Astrocyte of the cerebellum (primary cell): ENCODE results near the gene CDX1.

Experiments
- DNase-seq: peaks from one replicate; pipeline ENCODE4 v3.0.0-alpha.2; 2011; ENCODE audit warnings: low read depth
- H3K4me3 ChIP-seq: 2 replicates; pipeline ENCODE4 v1.5.1; 2011; ENCODE audit warnings: mild to moderate bottlenecking, low read depth, low read length, moderate library complexity
- in situ Hi-C: cut with HindIII; loops from 2 replicates; pipeline ENCODE4 v1.10.0; 2017; ENCODE audit warnings: low sequenced_read_pairs
- TF ChIP-seq, protein P1 (sequence below): IDR thresholded peaks from 2 replicates; pipeline ENCODE4 v1.5.1; 2012; ENCODE audit warnings: low read length, low read depth, moderate library complexity, mild to moderate bottlenecking; ENCODE audit errors: missing control alignments

Gene CDX1

DNA sequence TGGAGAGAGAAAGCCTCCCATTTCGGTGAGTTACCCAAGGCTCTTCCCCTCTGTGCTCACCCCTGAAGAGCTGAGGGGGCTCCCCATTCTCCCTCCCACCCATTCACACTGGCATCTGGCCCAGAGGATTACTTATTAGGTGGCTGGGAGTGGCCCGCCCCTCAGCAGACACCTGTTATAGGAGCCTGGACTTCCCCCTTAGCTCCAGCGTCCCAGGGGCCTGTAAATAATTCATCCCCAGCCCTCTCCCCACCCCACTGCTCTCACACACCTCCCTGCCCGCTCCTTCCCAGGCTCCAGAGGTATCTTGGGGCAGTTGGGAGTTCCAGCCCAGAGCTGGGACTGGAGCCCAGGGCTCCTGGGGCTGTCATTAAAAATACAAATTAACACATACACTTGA, 11.7 kb downstream of the CDX1 start:
- no peak overlapping the region for H3K4me3 ChIP-seq
- in situ Hi-C loops = no loop called here
- TF ChIP-seq, protein P1, sequence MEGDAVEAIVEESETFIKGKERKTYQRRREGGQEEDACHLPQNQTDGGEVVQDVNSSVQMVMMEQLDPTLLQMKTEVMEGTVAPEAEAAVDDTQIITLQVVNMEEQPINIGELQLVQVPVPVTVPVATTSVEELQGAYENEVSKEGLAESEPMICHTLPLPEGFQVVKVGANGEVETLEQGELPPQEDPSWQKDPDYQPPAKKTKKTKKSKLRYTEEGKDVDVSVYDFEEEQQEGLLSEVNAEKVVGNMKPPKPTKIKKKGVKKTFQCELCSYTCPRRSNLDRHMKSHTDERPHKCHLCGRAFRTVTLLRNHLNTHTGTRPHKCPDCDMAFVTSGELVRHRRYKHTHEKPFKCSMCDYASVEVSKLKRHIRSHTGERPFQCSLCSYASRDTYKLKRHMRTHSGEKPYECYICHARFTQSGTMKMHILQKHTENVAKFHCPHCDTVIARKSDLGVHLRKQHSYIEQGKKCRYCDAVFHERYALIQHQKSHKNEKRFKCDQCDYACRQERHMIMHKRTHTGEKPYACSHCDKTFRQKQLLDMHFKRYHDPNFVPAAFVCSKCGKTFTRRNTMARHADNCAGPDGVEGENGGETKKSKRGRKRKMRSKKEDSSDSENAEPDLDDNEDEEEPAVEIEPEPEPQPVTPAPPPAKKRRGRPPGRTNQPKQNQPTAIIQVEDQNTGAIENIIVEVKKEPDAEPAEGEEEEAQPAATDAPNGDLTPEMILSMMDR = no peak
- no peak for DNase-seq

DNA sequence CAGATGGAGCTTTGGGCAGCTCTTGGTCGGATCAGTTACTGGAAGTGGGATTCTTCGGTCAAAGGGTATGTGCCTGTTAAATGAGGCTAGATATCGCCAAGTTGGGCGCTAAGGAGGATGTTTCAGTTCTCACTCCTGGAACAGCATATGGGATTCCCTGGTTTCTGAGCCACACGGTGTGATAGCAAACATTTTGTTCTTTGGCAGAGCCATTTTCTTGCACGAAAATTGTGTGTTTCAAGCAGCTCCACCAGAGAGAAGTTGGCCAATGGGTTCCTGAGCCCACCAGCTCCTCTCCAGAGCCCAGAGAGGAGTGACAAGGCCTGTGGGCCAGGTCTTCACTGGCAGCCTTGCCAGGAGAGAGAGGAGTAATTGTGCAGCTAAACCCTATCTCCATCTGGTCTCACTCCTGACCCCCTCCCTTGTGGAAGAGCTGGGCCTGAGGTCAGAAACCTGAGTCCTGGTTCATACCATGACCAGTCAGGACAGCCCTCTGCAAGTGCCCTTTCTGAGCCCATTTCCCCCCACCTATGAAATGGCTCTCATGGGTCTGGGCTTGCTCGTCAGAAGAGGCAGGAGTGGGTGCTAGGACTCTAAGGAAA, 12.5 kb downstream of the CDX1 start:
- TF ChIP-seq, protein P1 = no peak
- DNase-seq = no peak
- in situ Hi-C loops = no loop called here

DNA sequence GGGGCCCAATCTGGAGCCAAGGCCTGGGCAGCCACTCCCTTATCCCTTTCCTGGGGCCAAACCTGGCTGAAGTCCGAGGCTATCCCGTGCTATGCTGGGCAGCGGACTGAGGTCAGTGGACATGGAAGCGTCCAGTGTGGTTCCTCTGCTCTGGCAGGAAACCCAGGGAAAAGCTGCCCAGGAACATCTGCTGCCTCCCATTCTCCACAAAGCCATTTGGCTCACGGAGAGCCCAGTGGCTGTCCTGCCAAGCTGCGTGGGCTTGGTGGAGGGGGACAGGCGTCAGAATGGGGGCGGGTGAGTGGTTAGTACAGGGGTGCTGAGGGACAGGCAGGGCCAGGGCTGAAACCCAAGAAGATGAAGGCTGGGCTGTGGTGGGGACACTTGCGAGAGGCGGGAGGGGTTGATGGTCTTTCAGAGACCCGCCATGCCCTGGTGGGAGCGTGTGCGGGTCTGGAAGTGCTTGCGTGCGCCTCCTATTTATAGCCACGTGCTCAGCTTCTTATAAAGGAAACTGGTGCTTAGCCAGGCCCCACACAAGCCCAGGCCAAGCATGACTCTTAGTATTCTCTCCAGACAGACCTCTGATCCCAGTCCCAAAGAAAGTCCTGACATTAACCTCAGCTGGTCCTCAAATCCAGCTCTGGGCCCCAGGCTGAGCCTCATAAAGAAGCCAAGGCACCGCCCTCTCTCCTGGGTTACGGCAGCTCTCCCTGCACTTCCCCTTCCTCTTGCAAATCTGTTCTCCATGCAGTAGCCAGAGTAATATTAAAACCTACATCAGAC, 13.9 kb downstream of the CDX1 start:
- in situ Hi-C loops = no loop called here
- no peak overlapping the region for H3K4me3 ChIP-seq
- no peak for DNase-seq
- TF ChIP-seq, protein P1 = no peak

More for the DNA sequence above, 12.5 kb downstream of the CDX1 start:
- H3K4me3 ChIP-seq = no peak overlapping the region

DNA sequence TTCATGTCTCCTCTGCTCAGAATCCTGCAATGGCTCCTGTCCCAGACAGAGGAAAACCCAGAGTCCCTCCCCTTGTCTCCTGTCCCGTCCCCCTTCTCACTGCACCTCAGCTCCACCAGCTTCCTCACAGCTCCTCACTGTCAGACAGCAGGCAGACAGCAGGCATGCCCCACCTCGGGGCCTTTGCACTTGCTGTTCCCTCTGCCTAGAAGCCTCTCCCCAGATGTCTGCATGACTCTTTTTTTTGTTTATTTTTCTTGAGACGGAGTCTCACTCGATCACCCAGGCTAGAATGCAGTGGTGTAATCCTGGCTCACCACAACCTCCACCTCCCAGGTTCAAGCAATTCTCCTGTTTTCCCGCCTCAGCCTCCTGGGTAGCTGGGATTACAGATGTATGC, 14.4 kb downstream of the CDX1 start:
- DNase-seq = no peak
- TF ChIP-seq, protein P1 = no peak
- in situ Hi-C loops = no loop called here
- no peak overlapping the region for H3K4me3 ChIP-seq

DNA sequence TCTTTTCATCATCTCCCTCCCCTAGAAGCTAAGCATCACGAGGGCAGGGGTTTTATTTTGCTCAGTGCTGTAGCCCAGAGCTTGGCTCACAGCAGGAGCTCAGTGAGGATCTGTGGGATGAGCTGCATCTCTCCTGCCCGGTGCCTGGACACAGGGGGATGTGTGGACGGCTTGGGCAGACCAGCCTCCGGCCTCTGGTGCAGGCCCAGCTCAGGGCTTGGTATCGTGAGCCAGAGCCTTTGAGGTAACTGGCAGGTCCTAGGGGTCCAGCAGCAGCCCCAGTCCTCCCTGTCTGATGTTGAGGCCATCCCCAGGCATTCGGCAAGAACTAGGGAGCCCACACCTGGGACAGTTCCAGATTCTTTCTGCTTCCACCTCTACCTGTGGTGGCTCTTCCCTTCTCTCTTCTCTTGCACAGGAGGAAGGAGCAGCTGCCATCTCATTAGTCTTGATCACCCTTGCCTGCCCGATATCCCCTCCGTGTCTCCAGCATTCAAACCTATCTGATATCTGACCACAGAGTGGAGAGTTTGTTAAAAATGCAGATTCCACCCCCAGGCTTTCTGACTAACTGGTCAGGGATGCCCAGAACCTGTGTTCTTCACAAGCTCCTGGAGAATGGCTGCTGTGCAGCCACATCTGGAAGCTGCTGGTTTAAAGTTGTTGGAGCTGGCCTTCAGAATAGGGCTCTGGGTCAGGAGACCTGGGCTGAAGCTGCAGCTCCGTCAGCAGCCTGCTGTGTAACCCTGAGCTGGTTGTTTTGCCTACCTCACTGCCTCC, 15.4 kb downstream of the CDX1 start:
- no peak for DNase-seq
- in situ Hi-C loops = no loop called here
- TF ChIP-seq, protein P1 = no peak
- H3K4me3 ChIP-seq = no peak overlapping the region

DNA sequence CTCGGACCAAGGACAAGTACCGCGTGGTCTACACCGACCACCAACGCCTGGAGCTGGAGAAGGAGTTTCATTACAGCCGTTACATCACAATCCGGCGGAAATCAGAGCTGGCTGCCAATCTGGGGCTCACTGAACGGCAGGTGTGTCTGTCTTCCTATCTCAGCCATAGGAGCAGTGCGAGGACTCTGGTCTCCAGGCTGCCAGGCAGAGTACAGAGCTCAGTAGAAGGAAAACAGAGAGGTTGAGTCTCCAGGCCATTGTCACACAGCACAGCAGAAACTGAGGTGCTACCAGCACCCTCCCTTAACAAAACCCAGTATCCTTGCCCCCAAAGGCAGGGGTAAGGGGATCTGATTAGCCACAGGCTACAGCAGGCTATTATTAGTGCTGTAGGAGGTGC, 16.2 kb downstream of the CDX1 start:
- TF ChIP-seq, protein P1 = no peak
- in situ Hi-C loops = no loop called here
- DNase-seq = no peak
- no peak overlapping the region for H3K4me3 ChIP-seq
